Neural progenitor cell (in vitro differentiated cells): ENCODE results near the gene UVSSA. TPM values are rescaled to one million over a fixed set of nuclear protein-coding genes. Genes with fewer than 3 reads are reported as not detected.

ENCODE experiments used
- DNase-seq: peaks from one replicate; pipeline ENCODE4 v3.0.0-alpha.2; 2016; ENCODE audit warnings: low spot score
- H2AFZ ChIP-seq: fragments of 200-600 bp; sonication (generic); replicated peaks from 2 replicates; pipeline ENCODE4 v1.6.1; 2016; ENCODE audit warnings: antibody characterized with exemption
- H3F3A ChIP-seq: fragments of 200-600 bp; sonication (generic); 2 replicates; pipeline ENCODE4 v1.6.1; 2016; ENCODE audit warnings: antibody characterized with exemption, low read depth
- H3K27ac ChIP-seq: fragments of 200-600 bp; sonication (generic); 2 replicates; pipeline ENCODE4 v1.5.1; 2016; ENCODE audit warnings: mild to moderate bottlenecking
- H3K27me3 ChIP-seq: fragments of 200-600 bp; sonication (generic); 2 replicates; pipeline ENCODE4 v1.6.1; 2016; ENCODE audit warnings: mild to moderate bottlenecking, moderate library complexity
- H3K36me3 ChIP-seq: fragments of 200-600 bp; sonication (generic); 2 replicates; pipeline ENCODE4 v1.5.1; 2016
- H3K4me1 ChIP-seq: fragments of 200-600 bp; sonication (generic); 2 replicates; pipeline ENCODE4 v1.6.1; 2016; ENCODE audit warnings: mixed run types
- H3K4me2 ChIP-seq: fragments of 200-600 bp; sonication (generic); 2 replicates; pipeline ENCODE4 v1.6.1; 2016
- H3K4me3 ChIP-seq: fragments of 200-600 bp; sonication (generic); 2 replicates; pipeline ENCODE4 v1.5.1; 2016
- H3K79me2 ChIP-seq: fragments of 200-600 bp; sonication (generic); 2 replicates; pipeline ENCODE4 v1.6.1; 2016; ENCODE audit warnings: low read depth
- H3K9ac ChIP-seq: fragments of 200-600 bp; sonication (generic); 2 replicates; pipeline ENCODE4 v1.6.1; 2016
- H3K9me3 ChIP-seq: fragments of 200-600 bp; sonication (generic); 2 replicates; pipeline ENCODE4 v1.5.1; 2016; ENCODE audit warnings: low read depth
- H4K20me1 ChIP-seq: fragments of 200-600 bp; sonication (generic); 2 replicates; pipeline ENCODE4 v1.6.1; 2016; ENCODE audit warnings: low read depth
- H3K27ac Mint-ChIP-seq: 3 replicates; pipeline ENCODE4 v1.8.0; 2021; ENCODE audit warnings: mixed read lengths
- H3K27me3 Mint-ChIP-seq: 2 replicates; pipeline ENCODE4 v1.8.0; 2022; ENCODE audit warnings: low read depth, mild to moderate bottlenecking, inconsistent platforms, moderate library complexity, mixed read lengths; ENCODE audit not compliant: insufficient read depth
- H3K36me3 Mint-ChIP-seq: 3 replicates; pipeline ENCODE4 v1.8.0; 2021; ENCODE audit warnings: mixed read lengths
- H3K4me1 Mint-ChIP-seq: 3 replicates; pipeline ENCODE4 v1.8.0; 2021; ENCODE audit warnings: mixed read lengths
- H3K4me3 Mint-ChIP-seq: 3 replicates; pipeline ENCODE4 v1.8.0; 2021; ENCODE audit warnings: mild to moderate bottlenecking, moderate library complexity, mixed read lengths
- H3K9me3 Mint-ChIP-seq: 3 replicates; pipeline ENCODE4 v1.8.0; 2020; ENCODE audit warnings: mixed read lengths
- CTCF ChIP-seq: fragments of 200-600 bp; sonication (generic); IDR thresholded peaks from 2 replicates; pipeline ENCODE4 v1.5.1; 2017; ENCODE audit warnings: antibody characterized with exemption, mild to moderate bottlenecking
- EZH2 ChIP-seq: fragments of 200-600 bp; sonication (generic); IDR thresholded peaks from 2 replicates; pipeline ENCODE4 v1.6.1; 2017; ENCODE audit warnings: antibody characterized with exemption, mild to moderate bottlenecking, moderate library complexity
- EZH2phosphoT487 ChIP-seq: fragments of 200-600 bp; sonication (generic); IDR thresholded peaks from 2 replicates; pipeline ENCODE4 v1.6.1; 2017; ENCODE audit warnings: antibody characterized with exemption
- total RNA-seq: library from RNA; depleted of rRNA; stranded (reverse); fragments of >200 nt; gene quantifications from 2 replicates; pipeline ENCODE4 v1.2.3, GENCODE V29; 2015; ENCODE audit warnings: low replicate concordance

The UVSSA gene
- total RNA-seq, 1 donor from 2014 or later: 10.9 TPM

- no peaks in the 10 kb centered on the region for H3K36me3 ChIP-seq
Observed at GRCh38 chr4:1353186-1354055, 6.4 kb downstream of the UVSSA start.

GRCh38 chr4:1354136-1354982 is 7.4 kb downstream of the UVSSA start:
- H4K20me1 ChIP-seq: peaks cover 9% of the 10 kb centered on the region
- no peaks in the 10 kb centered on the region for H3F3A ChIP-seq
- no peaks in the 10 kb centered on the region for H3K27me3 ChIP-seq
- H3K9ac ChIP-seq: no peak overlapping the region
- no peak overlapping the region for H3K27ac Mint-ChIP-seq
- peaks cover 4% of the 10 kb centered on the region for H3K27me3 Mint-ChIP-seq
- TF ChIP-seq EZH2 (no peak), EZH2phosphoT487 (no peak), CTCF (no peak)
- H3K4me2 ChIP-seq: no peak overlapping the region
- H3K4me3 ChIP-seq: no peak overlapping the region
- H3K4me1 Mint-ChIP-seq: peaks cover 6% of the 10 kb centered on the region
- H2AFZ ChIP-seq: no peak overlapping the region
- H3K4me1 ChIP-seq: no peaks in the 10 kb centered on the region
- H3K4me3 Mint-ChIP-seq: no peak overlapping the region
- peaks cover 3% of the 10 kb centered on the region for H3K36me3 Mint-ChIP-seq
- H3K27ac ChIP-seq: no peak overlapping the region
- no peaks in the 10 kb centered on the region for H3K9me3 Mint-ChIP-seq
- no peaks in the 10 kb centered on the region for H3K9me3 ChIP-seq
- H3K36me3 ChIP-seq: no peaks in the 10 kb centered on the region
- H3K79me2 ChIP-seq: no peaks in the 10 kb centered on the region
- no peak for DNase-seq

More at GRCh38 chr4:1353186-1354055, 6.4 kb downstream of the UVSSA start:
- no peaks in the 10 kb centered on the region for H3K27me3 ChIP-seq
- H3K9me3 ChIP-seq: no peaks in the 10 kb centered on the region
- no peak overlapping the region for H3K4me2 ChIP-seq
- peaks cover 9% of the 10 kb centered on the region for H3K36me3 Mint-ChIP-seq
- H3K27ac ChIP-seq: no peak overlapping the region
- no peaks in the 10 kb centered on the region for H3K4me1 ChIP-seq
- no peak overlapping the region for H3K4me3 Mint-ChIP-seq
- H3K27ac Mint-ChIP-seq: no peak overlapping the region
- H3K79me2 ChIP-seq: peaks cover 9% of the 10 kb centered on the region
- TF ChIP-seq CTCF (no peak), EZH2phosphoT487 (no peak), EZH2 (no peak)
- H3F3A ChIP-seq: peaks cover under 1% of the 10 kb centered on the region
- no peak overlapping the region for H2AFZ ChIP-seq
- H4K20me1 ChIP-seq: peaks cover 9% of the 10 kb centered on the region
- H3K4me3 ChIP-seq: no peak overlapping the region
- no peak for DNase-seq
- no peak overlapping the region for H3K9ac ChIP-seq
- H3K9me3 Mint-ChIP-seq: no peaks in the 10 kb centered on the region
- H3K27me3 Mint-ChIP-seq: peaks cover 4% of the 10 kb centered on the region
- peaks cover 14% of the 10 kb centered on the region for H3K4me1 Mint-ChIP-seq

- Histone ChIP-seq H4K20me1 (peaks cover 9% of the 10 kb centered on the region), H3K27ac (no peak overlapping the region), H3K4me3 (no peak overlapping the region), H3K36me3 (no peaks in the 10 kb centered on the region), H3K4me2 (no peak overlapping the region), H3K27me3 (no peaks in the 10 kb centered on the region), H3F3A (no peaks in the 10 kb centered on the region), H3K79me2 (no peaks in the 10 kb centered on the region), H3K9me3 (no peaks in the 10 kb centered on the region), H3K4me1 (no peaks in the 10 kb centered on the region), H3K9ac (no peak overlapping the region), H2AFZ (no peak overlapping the region)
- Mint-ChIP-seq H3K4me3 (no peak overlapping the region), H3K27me3 (peaks cover 4% of the 10 kb centered on the region), H3K4me1 (peaks cover 8% of the 10 kb centered on the region), H3K9me3 (no peaks in the 10 kb centered on the region), H3K36me3 (peaks cover 1% of the 10 kb centered on the region), H3K27ac (no peak overlapping the region)
- DNase-seq: no peak
- TF ChIP-seq EZH2: no peak
- no peak for TF ChIP-seq EZH2phosphoT487
Observed at GRCh38 chr4:1354983-1355275, 7.9 kb downstream of the UVSSA start.
